ENCODE data around the gene LSM10.

DNA sequence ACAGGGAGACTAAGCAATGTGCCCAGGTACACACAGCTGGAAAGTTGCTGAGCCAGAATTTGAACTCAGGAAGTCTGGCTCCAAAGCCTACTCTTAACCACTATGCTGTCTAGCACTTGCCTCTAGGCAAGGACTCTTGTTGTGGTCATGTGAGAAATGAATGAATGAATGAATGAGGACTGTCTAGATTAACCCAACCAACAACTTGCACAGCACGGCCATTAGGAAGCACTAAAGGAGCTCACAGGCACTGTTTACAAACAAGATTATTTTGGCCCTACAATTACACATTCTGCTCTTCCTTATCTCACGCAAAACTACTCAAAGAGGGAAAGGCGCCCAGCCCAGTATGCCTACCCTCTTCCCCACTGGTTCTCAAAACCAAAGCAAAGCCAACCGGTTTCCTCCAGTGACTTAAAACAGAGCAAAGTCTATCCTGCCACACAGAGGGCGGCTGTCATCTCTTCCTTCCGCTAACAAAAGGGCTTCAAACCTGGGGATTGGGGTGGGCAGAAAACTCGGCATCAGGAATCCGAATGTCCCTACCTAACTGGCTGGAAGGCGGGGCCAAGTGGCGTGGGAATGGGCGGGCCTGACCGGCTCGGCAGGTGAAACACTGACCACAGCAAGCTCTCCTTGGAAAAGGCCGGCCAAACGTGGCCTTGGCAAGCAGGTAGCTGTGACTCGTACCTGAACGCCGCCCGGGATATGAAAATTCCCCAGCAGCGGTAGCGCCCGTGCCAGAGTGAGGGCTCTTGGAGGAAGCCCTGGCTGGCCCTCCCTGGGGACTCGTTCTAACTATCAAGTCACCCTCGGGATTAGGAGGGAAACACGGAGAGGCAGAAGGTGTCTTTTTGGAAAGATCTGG lies 12.9 kb downstream of the LSM10 start:
- TF ChIP-seq CTCF (conservative IDR thresholded peaks at IDR 0.05; ENCODE audit: low read length) (no peak), EZH2phosphoT487 (IDR thresholded peaks at IDR 0.05; ENCODE audit: borderline replicate concordance, low read depth, low read length) (no peak)
